ENCODE data around the gene ZDHHC22.

DNA sequence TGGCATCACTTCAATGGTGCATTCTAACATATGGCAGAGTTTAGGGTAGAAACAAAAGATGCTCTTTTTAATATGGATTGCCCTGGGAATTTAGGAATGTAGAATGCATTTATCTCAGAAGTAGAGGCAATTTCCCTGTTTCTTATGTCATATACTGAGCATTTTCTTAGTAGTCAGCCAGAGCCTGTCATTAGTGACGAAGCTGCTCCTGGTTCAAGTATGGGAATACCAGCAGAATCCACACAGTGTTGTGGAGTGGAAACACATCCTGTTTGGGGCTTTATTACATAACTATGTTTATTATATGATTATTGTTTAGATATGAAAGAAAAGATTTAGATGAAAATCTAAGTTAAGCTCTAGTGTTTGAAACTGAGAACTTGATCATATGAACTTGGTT is 31.3 kb downstream of the ZDHHC22 start:
- TF ChIP-seq CTCF (IDR thresholded peaks at IDR 0.05) (no peak), POLR2A (IDR thresholded peaks at IDR 0.05) (no peak)

Measured in adrenal gland (tissue), 5 donors.